SKM-1 (cell line): Measurements from ENCODE around the gene KDM5C.

ENCODE experiments used
- DNase-seq: peaks from one replicate; lab custom pipeline; 2025; ENCODE audit not compliant: unreplicated experiment; lab: John Stamatoyannopoulos, UW

The KDM5C gene

DNA sequence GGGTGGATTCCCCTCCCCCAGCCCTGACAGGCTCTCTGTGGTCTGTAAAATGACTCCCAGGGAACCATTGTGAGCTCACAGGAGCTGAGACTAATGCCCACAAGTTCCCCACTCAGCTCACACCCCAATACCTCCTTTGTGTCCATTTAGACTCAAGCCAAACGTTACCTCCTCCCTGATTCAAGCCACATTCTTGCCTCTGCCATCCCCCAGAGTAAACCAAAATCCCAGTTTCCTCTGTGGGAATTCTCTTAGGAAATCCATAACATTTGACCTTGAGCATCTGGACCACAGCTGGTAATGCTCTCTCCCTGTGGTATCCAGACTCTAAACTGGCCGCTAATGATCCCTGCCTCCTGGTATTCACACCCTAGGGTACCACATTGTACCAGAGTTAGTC is 26.3 kb upstream of the KDM5C start:
- DNase-seq, result no peak

DNA sequence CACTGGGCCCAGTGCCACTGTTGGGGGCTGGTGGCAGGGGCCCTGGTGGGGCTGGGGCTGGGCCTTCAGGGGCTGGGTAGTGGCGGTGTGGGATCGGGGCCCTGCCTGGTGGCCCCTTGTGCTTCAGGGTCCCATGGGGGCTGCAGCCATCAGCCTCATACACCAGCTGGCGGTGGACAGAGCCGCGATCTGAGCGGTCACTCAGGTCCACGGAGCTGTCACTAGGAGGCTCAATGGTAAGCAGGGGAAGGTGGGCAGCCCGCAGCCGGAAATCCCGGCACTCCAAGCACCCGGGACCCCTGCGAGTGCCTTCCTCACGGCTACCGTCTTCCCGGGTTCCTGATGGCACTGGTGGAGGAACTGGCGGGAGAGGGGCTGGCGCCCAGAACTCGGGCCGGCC is 25.5 kb upstream of the KDM5C start:
- DNase-seq, result no peak

DNA sequence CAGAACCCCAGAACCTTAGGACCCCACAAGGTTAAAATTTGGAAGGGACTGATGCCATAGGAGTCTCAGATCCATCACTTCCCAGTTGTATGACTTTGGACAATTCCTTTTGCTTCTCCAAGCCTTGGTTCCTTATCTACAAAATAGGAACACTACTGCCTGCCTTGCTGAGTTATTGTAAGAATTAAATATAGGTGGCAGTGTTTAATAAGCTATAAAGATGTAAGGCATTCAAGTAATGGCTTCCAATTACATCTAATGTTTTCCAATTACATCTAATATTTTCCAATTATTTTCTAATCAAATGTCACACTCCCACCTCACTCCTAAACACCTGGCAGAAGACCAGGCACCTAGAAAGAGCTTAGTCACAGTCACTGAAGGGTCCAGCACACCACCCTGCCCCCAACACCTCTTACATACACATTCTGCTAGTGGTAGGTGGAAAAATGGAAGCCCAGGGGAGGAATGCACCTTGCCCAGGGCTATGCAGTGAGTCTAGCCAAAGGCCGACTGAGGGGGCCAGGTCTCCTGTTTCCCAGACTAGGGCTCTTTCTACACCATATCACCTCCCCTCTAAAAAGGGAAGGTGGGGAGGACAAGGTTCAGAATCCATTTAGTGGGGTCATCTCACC is 24.5 kb upstream of the KDM5C start:
- DNase-seq, result no peak

DNA sequence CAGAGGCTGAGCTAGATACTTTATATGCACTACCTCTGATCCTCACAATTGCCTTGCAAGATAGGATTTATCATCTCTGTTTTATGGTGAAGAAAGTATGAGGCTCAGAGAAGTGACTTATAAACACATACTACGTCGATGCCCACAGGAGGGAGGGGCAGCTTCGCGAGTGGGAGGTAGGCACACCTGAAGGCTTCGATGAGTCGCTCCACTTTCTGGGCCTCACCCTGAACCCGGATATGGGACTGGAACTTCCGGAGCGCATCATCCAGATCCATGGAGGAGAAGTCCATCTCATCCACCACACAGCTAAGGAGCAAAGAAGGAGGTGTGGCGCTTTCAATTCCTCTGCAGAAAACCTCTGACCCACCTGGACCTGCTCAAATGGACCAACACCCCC is 22.9 kb upstream of the KDM5C start:
- no peak for DNase-seq

DNA sequence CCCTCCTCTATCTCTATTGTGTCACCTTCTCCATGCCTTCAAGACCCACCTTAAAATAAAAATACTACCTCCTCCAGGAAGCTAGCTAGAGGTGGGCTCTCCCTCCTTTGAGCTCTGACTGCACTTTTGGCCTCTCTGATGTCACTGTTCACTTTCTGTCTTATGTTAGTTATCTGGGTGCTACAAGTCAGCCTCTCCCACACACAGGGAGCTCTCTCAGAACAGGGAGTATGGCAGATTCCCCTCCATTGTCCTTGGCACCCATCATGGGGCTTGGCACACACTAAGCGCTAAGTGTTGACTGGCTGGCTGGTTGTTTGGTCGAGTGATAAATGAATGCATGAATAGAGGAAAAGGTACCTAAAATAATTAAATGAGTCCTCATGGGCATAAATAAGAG is 21.2 kb upstream of the KDM5C start:
- no peak for DNase-seq

DNA sequence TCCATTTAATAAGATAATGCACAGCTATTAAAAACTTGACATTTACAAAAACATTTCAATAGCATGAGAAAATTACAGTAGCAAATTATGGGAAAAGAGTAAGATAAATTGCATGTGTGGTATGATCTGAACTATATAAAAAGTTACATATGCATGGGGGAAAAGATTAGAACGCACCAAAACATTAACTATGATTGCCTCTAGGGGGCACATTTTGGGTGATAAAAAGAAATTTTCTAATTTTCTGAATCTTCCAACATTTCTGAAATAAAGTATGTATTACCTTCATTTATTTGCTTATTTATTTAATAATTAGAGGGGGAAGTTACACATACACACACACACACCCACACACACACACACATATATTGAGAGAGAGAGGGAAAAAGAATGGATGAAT is 19.6 kb upstream of the KDM5C start:
- DNase-seq, result no peak

DNA sequence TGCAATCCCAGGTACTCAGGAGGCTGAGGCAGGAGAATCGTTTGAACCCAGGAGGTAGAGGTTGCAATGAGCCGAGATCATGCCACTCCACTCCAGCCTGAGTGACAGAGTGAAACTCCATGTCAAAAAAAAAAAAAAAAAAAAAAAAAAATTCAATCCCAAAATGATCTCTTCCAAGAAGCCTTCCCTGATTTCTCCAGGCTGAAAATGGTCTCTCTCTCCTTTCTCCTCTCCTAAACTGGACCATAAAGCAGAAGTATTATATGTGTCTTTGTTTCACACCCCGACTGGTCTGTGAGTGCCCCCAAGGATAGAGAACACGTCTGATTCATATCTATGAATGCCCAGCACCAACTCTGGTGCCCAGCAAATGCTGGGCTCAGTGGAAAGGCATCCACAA is 17.3 kb upstream of the KDM5C start:
- no peak for DNase-seq

DNA sequence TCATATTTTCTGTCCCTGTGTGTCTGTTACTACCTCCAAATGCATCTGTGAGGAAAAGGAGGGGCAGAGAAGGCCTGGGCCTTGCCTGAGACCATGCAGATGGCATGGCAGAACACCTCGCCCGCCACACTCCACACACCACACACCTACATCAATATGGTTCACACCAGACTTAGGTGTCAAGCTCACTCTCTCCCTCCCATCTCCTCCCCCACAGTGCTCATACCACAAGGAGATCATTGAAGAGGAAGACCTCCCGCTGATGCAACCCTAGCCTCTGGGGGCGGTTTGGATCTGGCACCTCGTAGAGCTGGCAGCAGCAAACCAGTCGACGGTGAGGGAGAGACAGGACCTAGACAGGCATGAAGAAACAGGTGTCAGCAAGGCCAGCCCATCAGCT is 16.6 kb upstream of the KDM5C start:
- DNase-seq, result no peak

DNA sequence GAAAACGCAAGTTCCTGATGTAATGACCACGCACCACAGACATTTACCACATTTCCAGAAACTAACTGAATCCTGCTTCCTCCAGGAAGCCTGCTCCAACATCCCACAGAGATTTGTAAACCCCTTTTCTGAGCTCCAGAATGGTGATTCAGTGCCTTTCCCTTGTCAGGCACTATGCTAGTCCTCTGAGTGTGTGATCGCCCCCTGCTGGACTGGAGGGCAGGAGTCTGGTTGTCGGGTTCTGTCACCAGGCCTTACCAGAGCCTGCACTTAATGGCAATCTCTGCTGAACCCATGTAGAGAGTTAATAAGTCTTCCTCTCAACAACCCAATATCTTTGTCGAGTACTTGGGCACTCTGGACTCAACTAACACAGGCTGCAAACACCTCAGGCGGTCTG is 14.5 kb upstream of the KDM5C start:
- DNase-seq, result no peak

DNA sequence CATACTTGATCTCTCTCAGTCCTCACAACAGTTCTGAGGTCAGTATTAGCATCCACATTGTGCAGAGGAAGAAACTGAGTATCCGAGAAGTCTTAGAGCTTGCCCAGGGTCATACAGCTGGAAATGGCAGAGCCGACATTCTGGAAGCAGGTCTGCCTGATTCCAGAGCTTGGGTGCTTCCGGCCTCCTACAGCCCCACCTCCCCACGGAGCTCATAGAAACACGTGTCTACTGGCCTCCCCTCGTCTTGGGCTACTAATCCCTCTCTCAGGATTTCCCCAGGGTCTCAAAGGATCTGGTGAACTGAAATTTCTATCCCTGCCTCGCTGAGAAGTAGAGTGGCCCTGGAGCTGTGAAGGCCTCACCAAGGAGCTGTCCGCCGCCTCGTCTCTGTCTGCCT is 12.0 kb upstream of the KDM5C start:
- no peak for DNase-seq

DNA sequence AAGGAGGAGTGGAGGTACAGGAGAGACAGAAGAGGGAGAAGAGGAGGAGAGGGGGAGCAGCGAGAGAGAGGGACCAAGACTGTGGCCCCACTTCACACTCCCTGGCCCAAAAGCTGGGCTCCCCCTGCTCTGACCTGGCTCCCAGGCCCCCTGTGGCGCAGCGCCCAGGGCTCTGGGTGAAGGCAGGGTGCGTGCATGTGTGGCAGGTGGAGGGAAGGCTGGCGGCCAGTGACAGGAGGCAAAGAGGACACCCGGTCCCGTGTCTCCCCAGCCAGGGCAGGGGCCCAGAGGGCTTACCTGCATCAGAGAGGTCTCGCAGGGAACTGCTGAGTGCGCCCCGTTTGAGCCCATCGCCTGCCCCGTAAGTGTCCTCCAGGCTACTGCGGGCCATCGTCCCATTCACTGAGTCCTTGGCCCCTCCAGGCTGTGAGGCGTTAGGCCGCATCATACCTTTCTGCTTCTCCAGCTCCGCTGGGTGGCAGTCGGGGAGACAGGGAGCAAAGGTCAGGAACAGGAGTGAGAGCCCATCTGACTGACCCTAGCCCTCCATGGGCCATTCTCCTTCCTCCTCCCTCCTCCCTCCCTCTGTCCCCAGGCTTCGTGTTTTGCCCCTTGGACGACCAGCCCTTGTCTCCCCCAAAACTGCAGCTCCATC is 11.1 kb upstream of the KDM5C start:
- no peak for DNase-seq

DNA sequence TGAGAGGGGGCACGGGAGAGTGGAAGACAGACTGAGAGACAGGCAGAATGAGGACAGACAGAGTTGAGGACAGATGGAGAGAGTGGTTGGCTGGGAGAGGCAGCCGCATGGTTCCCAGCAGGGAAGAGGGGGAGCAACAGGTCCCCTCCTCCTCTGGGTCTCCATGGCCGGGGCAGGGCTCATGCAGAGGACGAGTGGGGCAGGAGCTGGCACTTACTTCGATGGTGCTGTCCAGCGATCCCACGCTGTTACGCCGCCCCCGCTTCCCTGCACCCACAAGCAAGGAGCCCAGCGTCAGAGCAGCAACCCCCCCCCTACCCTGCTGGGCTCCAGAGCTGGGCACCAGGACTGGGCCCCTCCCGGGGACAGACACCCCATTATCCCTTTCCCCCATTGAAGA is 10.6 kb upstream of the KDM5C start:
- no peak for DNase-seq

DNA sequence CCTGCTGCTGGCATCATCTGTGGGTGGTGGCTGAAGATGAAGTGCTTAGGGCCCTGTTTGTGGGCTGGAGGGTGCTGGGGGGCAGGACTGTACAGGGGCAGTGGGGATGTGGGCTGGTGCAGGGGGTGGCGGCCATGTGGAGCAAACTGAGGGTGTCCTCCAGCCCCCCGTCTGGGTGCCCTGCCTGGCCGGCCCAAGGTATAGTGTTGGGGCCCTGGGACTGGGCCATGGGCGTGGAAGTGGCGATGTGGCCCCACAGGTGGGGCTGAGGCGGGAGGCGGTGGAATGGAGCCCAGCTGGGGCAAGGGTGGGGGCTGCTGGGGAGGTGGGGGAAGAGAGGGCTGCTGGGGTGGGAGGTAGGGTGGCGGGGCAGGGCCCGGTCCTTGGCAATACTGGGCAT is 9.5 kb upstream of the KDM5C start:
- DNase-seq, result no peak

DNA sequence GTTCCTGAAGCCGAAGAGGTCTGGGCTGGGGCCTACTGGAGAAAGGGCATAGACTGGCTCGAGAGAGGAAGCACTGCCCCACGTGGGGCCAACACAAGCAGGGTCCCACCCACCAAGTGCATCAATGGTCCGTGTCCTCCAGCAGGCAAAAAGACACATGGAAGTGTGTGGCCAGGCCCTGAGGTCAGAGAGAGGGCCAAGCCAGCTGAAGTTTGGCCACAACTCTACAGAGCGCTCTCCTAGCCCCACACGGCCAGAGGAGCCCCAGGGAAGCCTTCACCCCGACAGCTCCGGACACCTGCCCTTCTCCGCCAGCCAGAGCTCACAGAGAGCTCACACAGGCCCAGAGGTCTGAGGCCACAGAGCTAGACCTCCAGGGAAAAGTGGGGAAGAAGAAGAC is 8.5 kb upstream of the KDM5C start:
- no peak for DNase-seq

DNA sequence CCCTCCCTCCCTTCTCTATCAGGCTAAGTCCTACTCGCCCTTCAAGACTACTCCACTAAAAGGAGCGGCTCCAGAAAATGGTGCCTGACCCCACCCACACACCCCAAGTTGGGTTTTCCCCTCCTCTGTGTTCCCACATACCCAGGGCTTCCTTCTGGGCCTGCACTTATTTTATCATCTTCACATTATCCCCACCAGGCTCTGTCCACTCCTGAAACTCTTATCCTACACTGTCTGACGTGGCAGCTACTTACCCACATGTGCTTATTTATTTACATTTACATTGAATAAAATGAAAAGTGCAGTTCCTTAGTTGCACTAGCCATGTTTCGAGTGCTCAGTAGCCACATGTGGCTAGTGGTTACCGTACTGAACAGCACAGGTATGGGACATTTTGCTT is 5.1 kb upstream of the KDM5C start:
- no peak for DNase-seq

DNA sequence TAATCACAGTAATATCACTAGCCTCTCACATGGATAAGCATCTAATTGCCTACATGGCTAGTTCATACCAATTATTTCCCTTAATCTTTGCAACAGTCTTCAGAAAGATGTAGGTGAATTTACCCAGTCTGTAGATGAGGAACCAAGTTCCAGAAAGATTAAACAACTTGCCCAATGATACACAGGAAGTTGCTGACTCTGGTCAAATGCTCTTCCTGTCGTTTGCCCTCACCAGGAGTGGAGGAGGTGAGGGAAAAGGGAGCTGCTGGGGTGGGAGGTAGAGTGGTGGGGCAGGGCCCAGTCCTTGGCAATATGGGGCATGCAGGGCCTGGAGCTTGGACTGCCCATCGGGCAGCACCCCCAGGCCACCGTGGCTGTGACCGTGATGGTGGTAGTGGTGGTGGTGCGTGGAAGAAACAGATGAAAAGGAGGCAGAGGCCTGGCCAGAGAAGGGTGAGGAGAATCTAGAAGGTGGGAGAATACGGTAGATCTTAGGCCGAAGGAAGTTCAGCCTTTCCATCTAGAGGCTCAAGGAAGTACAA is 2.3 kb upstream of the KDM5C start:
- DNase-seq, result no peak

DNA sequence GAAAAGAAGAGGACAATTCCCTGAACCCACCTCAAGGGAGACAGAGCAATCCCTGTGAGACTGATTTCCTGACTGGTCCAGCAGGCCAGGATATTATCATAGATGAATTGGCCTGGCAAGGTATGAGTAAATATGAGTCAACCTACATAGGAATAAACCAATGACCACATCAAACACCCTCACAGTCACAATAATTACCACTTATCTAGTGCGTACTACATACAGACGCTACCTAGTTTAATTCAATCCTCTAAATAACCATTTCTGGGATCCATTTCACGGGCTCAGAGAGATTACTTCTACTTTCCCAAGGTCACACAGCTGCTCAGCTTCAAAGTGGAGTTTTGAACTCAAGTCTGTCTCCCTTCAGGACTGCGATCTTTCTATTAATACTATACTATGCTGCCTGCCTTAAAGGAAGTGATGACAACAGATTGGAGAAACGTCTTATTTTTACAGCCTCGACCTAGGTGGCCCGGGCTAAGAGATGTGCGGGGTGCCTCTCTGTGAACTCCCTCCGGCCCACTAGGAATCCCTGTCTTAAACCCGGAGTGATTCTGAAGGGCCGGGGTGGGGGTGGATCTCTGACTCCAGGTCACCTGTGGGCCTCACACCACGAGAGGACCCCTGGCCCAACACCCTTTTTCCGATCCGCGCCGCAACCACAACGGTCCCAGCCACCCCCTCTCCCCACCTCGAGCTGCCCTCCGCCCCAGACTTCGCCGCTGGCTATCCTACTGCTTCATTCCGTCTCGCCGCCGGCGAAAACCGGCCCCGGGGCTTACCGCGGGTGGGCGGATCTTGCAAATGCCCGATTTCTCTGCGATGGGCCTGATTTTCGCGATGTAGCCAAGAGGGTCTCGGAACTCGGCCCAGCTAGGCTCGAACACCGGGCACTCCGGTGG is 800 bp downstream of the KDM5C start:
- DNase-seq, result no peak

DNA sequence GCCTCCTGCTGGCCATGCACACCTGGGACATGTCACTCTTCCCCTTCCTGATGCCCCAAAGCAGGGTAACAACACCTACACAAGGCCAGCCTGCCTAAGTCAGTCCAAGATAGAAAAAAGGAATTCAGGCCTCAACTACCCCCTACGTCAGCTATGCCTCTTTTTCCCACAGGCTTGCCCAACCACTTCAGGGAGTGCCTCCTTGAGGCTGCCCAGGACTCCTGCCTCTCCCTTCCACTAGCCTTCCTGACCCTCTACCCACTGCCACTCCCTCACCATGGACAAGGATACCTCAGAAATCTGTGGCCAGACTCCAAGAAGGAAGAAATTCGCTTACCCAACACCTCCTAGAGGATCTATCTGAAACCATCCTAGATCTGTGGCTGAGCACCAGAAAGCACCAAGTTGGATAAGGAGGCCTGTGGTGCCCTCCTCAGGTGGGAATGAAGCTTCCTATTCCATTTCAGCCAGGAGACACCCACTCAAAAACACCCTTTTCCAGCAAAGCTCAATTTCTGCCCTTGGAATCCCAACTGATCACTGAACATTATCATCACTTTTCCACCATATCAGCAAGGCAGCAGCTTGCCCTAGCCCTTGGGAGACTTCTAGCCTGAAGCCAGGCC is 1.8 kb downstream of the KDM5C start:
- no peak for DNase-seq

DNA sequence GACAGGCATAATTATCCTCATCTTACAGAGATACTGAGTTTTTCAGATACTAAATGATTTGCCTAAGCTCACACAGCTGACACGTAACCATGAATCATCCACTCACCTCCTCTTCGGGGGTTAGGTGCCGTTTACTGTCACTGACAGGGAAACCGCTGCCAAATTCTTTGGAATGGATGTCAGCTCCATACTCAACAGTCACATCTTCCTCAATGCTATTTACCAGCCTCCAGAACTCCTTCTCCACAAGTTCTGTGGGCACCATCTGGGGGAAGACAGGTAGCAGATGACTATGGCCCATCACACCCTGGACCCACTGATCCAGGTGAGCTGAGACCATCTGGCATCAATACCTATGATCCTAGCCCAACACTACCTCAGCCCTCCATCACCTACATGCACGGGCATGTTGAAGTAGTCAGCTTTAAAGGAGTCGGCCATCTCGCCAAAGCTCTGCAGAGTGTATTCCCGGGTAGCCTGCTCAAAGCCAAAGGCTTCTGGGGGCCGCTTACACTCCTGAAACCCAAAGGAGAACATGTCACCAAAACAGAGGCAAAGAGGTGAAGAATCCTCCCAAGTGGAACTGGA is 13.5 kb downstream of the KDM5C start:
- no peak for DNase-seq

DNA sequence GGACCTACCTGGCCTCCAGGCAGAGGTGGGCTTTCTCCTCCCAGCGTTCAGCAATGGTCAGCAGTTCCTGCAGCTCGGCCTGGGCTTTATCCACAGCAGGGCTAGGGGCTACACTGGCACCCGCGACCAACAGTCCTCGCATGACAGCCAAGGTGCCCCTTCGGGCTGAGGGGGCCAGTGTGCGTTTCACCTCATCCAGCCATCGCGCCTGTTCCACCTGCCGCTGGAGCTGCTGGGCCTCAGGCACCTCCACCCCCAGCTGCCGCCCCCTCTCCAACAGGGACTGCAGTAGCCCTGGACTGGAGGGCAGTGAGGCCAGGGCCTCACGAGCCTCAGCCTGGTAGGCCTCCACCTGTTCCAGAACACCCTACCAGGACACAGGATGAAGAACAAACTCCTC is 28.3 kb downstream of the KDM5C start:
- no peak for DNase-seq

DNA sequence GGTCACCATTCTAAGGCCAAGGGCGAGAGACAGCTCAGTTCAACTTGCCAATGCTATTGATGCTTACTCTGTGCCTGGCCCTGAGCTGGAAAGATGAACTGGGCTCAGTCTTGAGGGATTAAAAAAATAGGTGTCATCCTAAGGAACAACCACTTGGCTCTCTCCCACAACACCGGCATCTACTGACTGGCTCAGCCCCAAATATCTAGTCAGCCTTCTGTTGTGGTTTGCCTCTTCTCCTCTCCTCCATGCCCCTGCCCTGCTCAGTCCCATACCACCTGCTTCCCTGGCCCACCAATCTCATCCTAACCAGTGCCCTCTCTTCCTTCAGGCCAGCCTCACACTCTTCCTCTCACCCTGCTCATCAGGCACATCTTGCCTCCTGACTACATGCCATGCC is 29.6 kb downstream of the KDM5C start:
- DNase-seq, result no peak
